ENCODE results near the gene EPRS1.

EPRS1 gene

DNA sequence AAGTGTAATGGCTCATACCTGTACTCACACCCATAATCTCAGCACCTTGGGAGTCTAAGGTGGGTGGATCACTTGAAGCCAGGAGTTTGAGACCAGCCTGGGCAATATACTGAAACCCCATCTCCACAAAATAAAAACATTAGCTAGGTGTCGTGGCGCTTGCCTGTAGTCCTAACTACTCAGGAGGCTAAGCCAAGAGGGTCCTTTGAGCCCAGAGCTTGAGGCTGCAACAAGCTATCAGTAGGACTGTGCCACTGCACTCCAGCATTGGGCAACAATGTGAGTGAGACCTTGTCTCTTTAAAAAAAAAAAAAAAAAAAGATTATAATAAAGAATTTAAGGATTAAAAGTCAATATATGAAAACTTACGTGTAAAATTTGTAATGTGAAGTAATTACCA, 31.6 kb upstream of the EPRS1 start:
- H4K20me1 ChIP-seq (ENCODE audit: insufficient read depth, low read length), result no peaks in the 10 kb centered on the region
- TF ChIP-seq EZH2phosphoT487 (IDR thresholded peaks at IDR 0.05; ENCODE audit: low read depth), result no peak
- TF ChIP-seq, protein P1, sequence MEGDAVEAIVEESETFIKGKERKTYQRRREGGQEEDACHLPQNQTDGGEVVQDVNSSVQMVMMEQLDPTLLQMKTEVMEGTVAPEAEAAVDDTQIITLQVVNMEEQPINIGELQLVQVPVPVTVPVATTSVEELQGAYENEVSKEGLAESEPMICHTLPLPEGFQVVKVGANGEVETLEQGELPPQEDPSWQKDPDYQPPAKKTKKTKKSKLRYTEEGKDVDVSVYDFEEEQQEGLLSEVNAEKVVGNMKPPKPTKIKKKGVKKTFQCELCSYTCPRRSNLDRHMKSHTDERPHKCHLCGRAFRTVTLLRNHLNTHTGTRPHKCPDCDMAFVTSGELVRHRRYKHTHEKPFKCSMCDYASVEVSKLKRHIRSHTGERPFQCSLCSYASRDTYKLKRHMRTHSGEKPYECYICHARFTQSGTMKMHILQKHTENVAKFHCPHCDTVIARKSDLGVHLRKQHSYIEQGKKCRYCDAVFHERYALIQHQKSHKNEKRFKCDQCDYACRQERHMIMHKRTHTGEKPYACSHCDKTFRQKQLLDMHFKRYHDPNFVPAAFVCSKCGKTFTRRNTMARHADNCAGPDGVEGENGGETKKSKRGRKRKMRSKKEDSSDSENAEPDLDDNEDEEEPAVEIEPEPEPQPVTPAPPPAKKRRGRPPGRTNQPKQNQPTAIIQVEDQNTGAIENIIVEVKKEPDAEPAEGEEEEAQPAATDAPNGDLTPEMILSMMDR (IDR thresholded peaks at IDR 0.05; ENCODE audit: low read depth, low read length), result no peak
- no peaks in the 10 kb centered on the region for H3K27me3 ChIP-seq (ENCODE audit: low read depth, low read length)
- H3K4me3 ChIP-seq (ENCODE audit: low read length), result no peak overlapping the region
- no peak overlapping the region for H2AFZ ChIP-seq (ENCODE audit: low read depth, low read length)
- peaks cover 9% of the 10 kb centered on the region for H3K36me3 ChIP-seq (replicated peaks; ENCODE audit: low read depth, low read length)
- no peaks in the 10 kb centered on the region for H3K9me3 ChIP-seq (ENCODE audit: insufficient read depth, low read length)
- H3K9ac ChIP-seq (ENCODE audit: low read length), result no peak overlapping the region
- no peaks in the 10 kb centered on the region for H3K4me1 ChIP-seq (ENCODE audit: low read length)
- H3K79me2 ChIP-seq (ENCODE audit: low read length), result no peaks in the 10 kb centered on the region
- no peak overlapping the region for H3K27ac ChIP-seq (ENCODE audit: low read length)
- no peak overlapping the region for H3K4me2 ChIP-seq (ENCODE audit: low read length)

DNA sequence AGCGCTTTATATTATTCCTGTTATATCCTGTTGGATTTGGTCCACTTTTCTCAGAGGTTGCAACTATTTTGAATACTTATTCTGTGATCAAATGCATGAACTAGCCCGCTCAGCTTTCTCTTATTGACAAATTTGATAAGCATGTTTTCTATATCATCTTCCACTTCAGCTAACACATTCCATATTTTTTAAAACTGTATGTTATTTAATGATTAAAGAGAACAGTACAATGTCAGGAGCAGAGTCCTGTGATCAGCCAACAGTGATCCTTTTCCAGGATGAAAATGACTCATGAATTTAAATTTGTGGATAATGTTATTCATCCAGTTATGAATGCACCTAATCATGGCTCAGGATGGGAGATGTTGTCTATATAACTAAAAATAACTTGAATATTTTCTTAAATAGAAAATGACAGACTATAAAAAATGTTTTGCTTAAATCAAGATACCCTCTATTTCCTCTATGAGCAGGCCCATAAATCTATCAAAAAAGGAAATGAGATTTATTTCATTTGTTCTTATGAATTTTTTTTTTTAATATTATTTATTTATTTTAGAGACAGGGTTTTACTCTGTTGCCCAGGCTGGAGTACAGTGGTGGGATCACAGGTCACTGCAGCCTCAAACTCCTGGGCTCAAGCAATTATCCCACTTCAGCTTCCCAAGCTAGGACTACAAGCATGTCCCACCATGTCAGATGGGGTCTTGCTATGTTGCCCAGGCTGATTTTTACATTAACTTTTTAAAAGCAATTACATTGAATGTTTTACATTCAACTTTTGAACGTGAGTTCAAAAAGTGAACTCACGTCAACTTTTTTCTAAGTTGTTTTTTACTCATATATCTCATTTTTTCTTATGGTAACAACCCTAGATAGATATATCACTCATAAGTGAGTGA, 30.8 kb upstream of the EPRS1 start:
- H3K4me1 ChIP-seq (ENCODE audit: low read length), result no peaks in the 10 kb centered on the region
- H3K27me3 ChIP-seq (ENCODE audit: low read depth, low read length), result no peaks in the 10 kb centered on the region
- no peaks in the 10 kb centered on the region for H3K9me3 ChIP-seq (ENCODE audit: insufficient read depth, low read length)
- no peak overlapping the region for H3K9ac ChIP-seq (ENCODE audit: low read length)
- no peaks in the 10 kb centered on the region for H3K79me2 ChIP-seq (ENCODE audit: low read length)
- H4K20me1 ChIP-seq (ENCODE audit: insufficient read depth, low read length), result no peaks in the 10 kb centered on the region
- peaks cover 15% of the 10 kb centered on the region for H3K36me3 ChIP-seq (replicated peaks; ENCODE audit: low read depth, low read length)
- H3K4me3 ChIP-seq (ENCODE audit: low read length), result no peak overlapping the region
- no peak overlapping the region for H3K4me2 ChIP-seq (ENCODE audit: low read length)
- no peak overlapping the region for H2AFZ ChIP-seq (ENCODE audit: low read depth, low read length)
- TF ChIP-seq, protein P1 (IDR thresholded peaks at IDR 0.05; ENCODE audit: low read depth, low read length), result no peak
- no peak for TF ChIP-seq EZH2phosphoT487 (IDR thresholded peaks at IDR 0.05; ENCODE audit: low read depth)
- no peak overlapping the region for H3K27ac ChIP-seq (ENCODE audit: low read length)

DNA sequence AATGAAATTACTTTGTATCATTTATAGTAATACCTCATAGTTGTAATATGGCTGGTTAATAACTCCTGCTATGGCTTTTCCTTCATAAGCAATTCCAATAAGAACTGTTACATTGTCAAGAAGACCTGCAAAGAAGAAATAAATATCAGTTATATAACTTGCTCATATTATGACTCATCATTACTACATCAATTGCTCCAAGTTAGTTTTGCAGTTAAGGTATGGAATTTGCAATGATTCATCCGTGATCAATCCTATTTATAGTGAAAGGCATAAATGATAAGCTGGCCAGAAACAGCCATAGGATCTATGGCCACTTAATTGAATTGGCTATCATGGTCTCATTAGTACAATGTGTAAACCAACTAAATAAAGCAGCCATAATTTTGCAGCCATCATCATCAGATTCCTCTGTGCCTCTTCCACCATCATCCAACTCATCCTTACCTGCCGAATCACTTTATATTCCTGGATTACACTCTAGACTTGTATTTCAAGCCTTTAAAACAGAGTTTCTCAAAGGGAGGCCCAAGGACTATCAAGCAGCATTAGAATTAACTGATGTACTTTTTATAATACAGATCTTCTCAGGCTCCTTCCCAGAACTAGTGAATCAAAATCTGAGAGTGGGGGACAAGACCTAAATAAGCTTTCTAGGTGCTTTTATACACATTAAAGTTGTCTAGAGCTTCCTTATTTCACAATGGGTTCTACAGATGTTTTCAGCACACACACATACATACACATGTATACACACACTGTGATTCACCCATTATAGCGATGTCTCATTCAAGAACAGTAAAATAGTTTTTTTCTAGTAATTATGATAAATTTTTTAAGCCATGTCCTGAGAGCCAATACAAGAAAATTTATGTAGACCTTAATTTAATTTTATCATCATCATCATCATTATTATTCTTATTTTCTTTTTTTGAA, 21.2 kb upstream of the EPRS1 start:
- H3K27ac ChIP-seq (ENCODE audit: low read length), result no peak overlapping the region
- no peaks in the 10 kb centered on the region for H3K4me1 ChIP-seq (ENCODE audit: low read length)
- TF ChIP-seq EZH2phosphoT487 (IDR thresholded peaks at IDR 0.05; ENCODE audit: low read depth), result no peak
- TF ChIP-seq, protein P1 (IDR thresholded peaks at IDR 0.05; ENCODE audit: low read depth, low read length), result no peak
- no peaks in the 10 kb centered on the region for H3K27me3 ChIP-seq (ENCODE audit: low read depth, low read length)
- no peak overlapping the region for H2AFZ ChIP-seq (ENCODE audit: low read depth, low read length)
- no peaks in the 10 kb centered on the region for H4K20me1 ChIP-seq (ENCODE audit: insufficient read depth, low read length)
- no peaks in the 10 kb centered on the region for H3K79me2 ChIP-seq (ENCODE audit: low read length)
- H3K4me3 ChIP-seq (ENCODE audit: low read length), result no peak overlapping the region
- H3K9me3 ChIP-seq (ENCODE audit: insufficient read depth, low read length), result no peaks in the 10 kb centered on the region
- H3K4me2 ChIP-seq (ENCODE audit: low read length), result no peak overlapping the region
- H3K36me3 ChIP-seq (replicated peaks; ENCODE audit: low read depth, low read length), result peaks cover 25% of the 10 kb centered on the region
- no peak overlapping the region for H3K9ac ChIP-seq (ENCODE audit: low read length)

DNA sequence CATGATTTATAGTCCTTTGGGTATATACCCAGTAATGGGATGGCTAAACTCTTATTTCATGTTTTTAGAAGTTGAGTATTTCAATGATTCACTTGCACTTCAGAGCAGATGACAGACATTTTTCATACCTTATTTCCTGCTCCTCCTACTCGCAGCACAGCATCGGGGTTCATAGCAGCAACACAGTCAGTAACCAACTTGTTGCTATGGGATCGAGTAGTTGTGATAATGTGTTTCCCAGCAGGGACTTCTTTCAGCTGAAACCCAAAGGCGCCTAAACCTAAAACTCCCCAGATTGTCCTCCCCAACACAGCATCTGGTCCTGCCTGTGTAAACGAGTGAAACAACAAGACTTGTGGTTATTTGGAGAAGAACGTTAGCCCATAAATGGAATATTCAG, 16.3 kb upstream of the EPRS1 start:
- H3K4me3 ChIP-seq (ENCODE audit: low read length), result no peak overlapping the region
- H3K4me2 ChIP-seq (ENCODE audit: low read length), result no peak overlapping the region
- no peak overlapping the region for H3K9ac ChIP-seq (ENCODE audit: low read length)
- H3K4me1 ChIP-seq (ENCODE audit: low read length), result no peaks in the 10 kb centered on the region
- no peaks in the 10 kb centered on the region for H3K9me3 ChIP-seq (ENCODE audit: insufficient read depth, low read length)
- H3K79me2 ChIP-seq (ENCODE audit: low read length), result no peaks in the 10 kb centered on the region
- H3K36me3 ChIP-seq (replicated peaks; ENCODE audit: low read depth, low read length), result peaks cover 23% of the 10 kb centered on the region
- H2AFZ ChIP-seq (ENCODE audit: low read depth, low read length), result no peak overlapping the region
- no peak overlapping the region for H3K27ac ChIP-seq (ENCODE audit: low read length)
- no peaks in the 10 kb centered on the region for H4K20me1 ChIP-seq (ENCODE audit: insufficient read depth, low read length)
- no peaks in the 10 kb centered on the region for H3K27me3 ChIP-seq (ENCODE audit: low read depth, low read length)
- no peak for TF ChIP-seq EZH2phosphoT487 (IDR thresholded peaks at IDR 0.05; ENCODE audit: low read depth)
- TF ChIP-seq, protein P1 (IDR thresholded peaks at IDR 0.05; ENCODE audit: low read depth, low read length), result no peak
